ENCODE results near the gene CTNNA3.

CTNNA3 gene

GRCh38 chr10:66964946-66965345 lies 731.0 kb downstream of the CTNNA3 start:
- Histone ChIP-seq H3K4me1 (ENCODE audit: control insufficient read depth, insufficient read depth, low read length) (no peaks in the 10 kb centered on the region), H3K27me3 (replicated peaks; ENCODE audit: control insufficient read depth, insufficient read depth, low read length) (no peaks in the 10 kb centered on the region), H3K9ac (ENCODE audit: low read length) (no peak overlapping the region), H3K36me3 (ENCODE audit: control insufficient read depth, insufficient read depth, low read length, severe bottlenecking) (no peaks in the 10 kb centered on the region), H3K4me3 (ENCODE audit: low read length) (no peak overlapping the region), H3K9me3 (ENCODE audit: control insufficient read depth, low read length) (no peaks in the 10 kb centered on the region)
- no peak for DNase-seq (ENCODE audit: low read depth)

GRCh38 chr10:66958466-66958865 lies 737.5 kb downstream of the CTNNA3 start:
- Histone ChIP-seq H3K9ac (ENCODE audit: low read length) (no peak overlapping the region), H3K27me3 (replicated peaks; ENCODE audit: control insufficient read depth, insufficient read depth, low read length) (no peaks in the 10 kb centered on the region), H3K36me3 (ENCODE audit: control insufficient read depth, insufficient read depth, low read length, severe bottlenecking) (no peaks in the 10 kb centered on the region), H3K9me3 (ENCODE audit: control insufficient read depth, low read length) (no peaks in the 10 kb centered on the region), H3K4me1 (ENCODE audit: control insufficient read depth, insufficient read depth, low read length) (no peaks in the 10 kb centered on the region), H3K4me3 (ENCODE audit: low read length) (no peak overlapping the region)
- DNase-seq (ENCODE audit: low read depth) = peak; percentile 10

GRCh38 chr10:66951896-66952295 lies 744.1 kb downstream of the CTNNA3 start:
- Histone ChIP-seq H3K27me3 (replicated peaks; ENCODE audit: control insufficient read depth, insufficient read depth, low read length) (no peaks in the 10 kb centered on the region), H3K9me3 (ENCODE audit: control insufficient read depth, low read length) (no peaks in the 10 kb centered on the region), H3K36me3 (ENCODE audit: control insufficient read depth, insufficient read depth, low read length, severe bottlenecking) (no peaks in the 10 kb centered on the region), H3K4me3 (ENCODE audit: low read length) (no peak overlapping the region), H3K9ac (ENCODE audit: low read length) (no peak overlapping the region), H3K4me1 (ENCODE audit: control insufficient read depth, insufficient read depth, low read length) (no peaks in the 10 kb centered on the region)
- DNase-seq (ENCODE audit: low read depth) = no peak

GRCh38 chr10:66943590-66943989 lies 752.4 kb downstream of the CTNNA3 start:
- Histone ChIP-seq H3K9me3 (ENCODE audit: control insufficient read depth, low read length) (no peaks in the 10 kb centered on the region), H3K27me3 (replicated peaks; ENCODE audit: control insufficient read depth, insufficient read depth, low read length) (peaks cover 11% of the 10 kb centered on the region), H3K4me1 (ENCODE audit: control insufficient read depth, insufficient read depth, low read length) (no peaks in the 10 kb centered on the region), H3K9ac (ENCODE audit: low read length) (no peak overlapping the region), H3K36me3 (ENCODE audit: control insufficient read depth, insufficient read depth, low read length, severe bottlenecking) (no peaks in the 10 kb centered on the region), H3K4me3 (ENCODE audit: low read length) (no peak overlapping the region)
- no peak for DNase-seq (ENCODE audit: low read depth)

- Histone ChIP-seq H3K9me3 (ENCODE audit: control insufficient read depth, low read length) (no peaks in the 10 kb centered on the region), H3K4me1 (ENCODE audit: control insufficient read depth, insufficient read depth, low read length) (no peaks in the 10 kb centered on the region), H3K27me3 (replicated peaks; ENCODE audit: control insufficient read depth, insufficient read depth, low read length) (peaks cover 11% of the 10 kb centered on the region), H3K4me3 (ENCODE audit: low read length) (no peak overlapping the region), H3K9ac (ENCODE audit: low read length) (no peak overlapping the region), H3K36me3 (ENCODE audit: control insufficient read depth, insufficient read depth, low read length, severe bottlenecking) (no peaks in the 10 kb centered on the region)
- DNase-seq (ENCODE audit: low read depth) = no peak
These were observed 753.6 kb downstream of the CTNNA3 start for GRCh38 chr10:66942407-66942806.

- Histone ChIP-seq H3K36me3 (ENCODE audit: control insufficient read depth, insufficient read depth, low read length, severe bottlenecking) (no peaks in the 10 kb centered on the region), H3K4me3 (ENCODE audit: low read length) (no peak overlapping the region), H3K9me3 (ENCODE audit: control insufficient read depth, low read length) (no peaks in the 10 kb centered on the region), H3K9ac (ENCODE audit: low read length) (no peak overlapping the region), H3K27me3 (replicated peaks; ENCODE audit: control insufficient read depth, insufficient read depth, low read length) (peaks cover 11% of the 10 kb centered on the region), H3K4me1 (ENCODE audit: control insufficient read depth, insufficient read depth, low read length) (no peaks in the 10 kb centered on the region)
- DNase-seq (ENCODE audit: low read depth) = no peak
These were observed 754.5 kb downstream of the CTNNA3 start for GRCh38 chr10:66941491-66941890.

GRCh38 chr10:66940965-66941364 lies 755.0 kb downstream of the CTNNA3 start:
- DNase-seq (ENCODE audit: low read depth) = peak; percentile 21
- H3K4me3 ChIP-seq (ENCODE audit: low read length) = no peak overlapping the region
- H3K36me3 ChIP-seq (ENCODE audit: control insufficient read depth, insufficient read depth, low read length, severe bottlenecking) = no peaks in the 10 kb centered on the region
- H3K9ac ChIP-seq (ENCODE audit: low read length) = no peak overlapping the region
- H3K27me3 ChIP-seq (replicated peaks; ENCODE audit: control insufficient read depth, insufficient read depth, low read length) = peaks cover 11% of the 10 kb centered on the region
- no peaks in the 10 kb centered on the region for H3K9me3 ChIP-seq (ENCODE audit: control insufficient read depth, low read length)
- H3K4me1 ChIP-seq (ENCODE audit: control insufficient read depth, insufficient read depth, low read length) = no peaks in the 10 kb centered on the region

- Histone ChIP-seq H3K9me3 (ENCODE audit: control insufficient read depth, low read length) (no peaks in the 10 kb centered on the region), H3K4me1 (ENCODE audit: control insufficient read depth, insufficient read depth, low read length) (no peaks in the 10 kb centered on the region), H3K27me3 (replicated peaks; ENCODE audit: control insufficient read depth, insufficient read depth, low read length) (peaks cover 7% of the 10 kb centered on the region), H3K36me3 (ENCODE audit: control insufficient read depth, insufficient read depth, low read length, severe bottlenecking) (no peaks in the 10 kb centered on the region), H3K4me3 (ENCODE audit: low read length) (no peak overlapping the region), H3K9ac (ENCODE audit: low read length) (no peak overlapping the region)
- no peak for DNase-seq (ENCODE audit: low read depth)
These were observed 761.3 kb downstream of the CTNNA3 start for GRCh38 chr10:66934711-66935110.

GRCh38 chr10:66931949-66932343 lies 764.0 kb downstream of the CTNNA3 start:
- H3K4me1 ChIP-seq (ENCODE audit: control insufficient read depth, insufficient read depth, low read length) = no peaks in the 10 kb centered on the region
- H3K27me3 ChIP-seq (replicated peaks; ENCODE audit: control insufficient read depth, insufficient read depth, low read length) = peaks cover 35% of the 10 kb centered on the region
- no peak overlapping the region for H3K4me3 ChIP-seq (ENCODE audit: low read length)
- no peaks in the 10 kb centered on the region for H3K36me3 ChIP-seq (ENCODE audit: control insufficient read depth, insufficient read depth, low read length, severe bottlenecking)
- no peak for DNase-seq (ENCODE audit: low read depth)
- no peak overlapping the region for H3K9ac ChIP-seq (ENCODE audit: low read length)
- H3K9me3 ChIP-seq (ENCODE audit: control insufficient read depth, low read length) = no peaks in the 10 kb centered on the region

GRCh38 chr10:66931340-66931948 lies 764.6 kb downstream of the CTNNA3 start:
- Histone ChIP-seq H3K4me3 (ENCODE audit: low read length) (no peak overlapping the region), H3K27me3 (replicated peaks; ENCODE audit: control insufficient read depth, insufficient read depth, low read length) (peaks cover 40% of the 10 kb centered on the region), H3K9me3 (ENCODE audit: control insufficient read depth, low read length) (no peaks in the 10 kb centered on the region), H3K9ac (ENCODE audit: low read length) (no peak overlapping the region), H3K36me3 (ENCODE audit: control insufficient read depth, insufficient read depth, low read length, severe bottlenecking) (no peaks in the 10 kb centered on the region), H3K4me1 (ENCODE audit: control insufficient read depth, insufficient read depth, low read length) (no peaks in the 10 kb centered on the region)
- peak; percentile 86 for DNase-seq (ENCODE audit: low read depth)

GRCh38 chr10:66929375-66929774 lies 766.6 kb downstream of the CTNNA3 start:
- no peaks in the 10 kb centered on the region for H3K36me3 ChIP-seq (ENCODE audit: control insufficient read depth, insufficient read depth, low read length, severe bottlenecking)
- DNase-seq (ENCODE audit: low read depth) = no peak
- peaks cover 43% of the 10 kb centered on the region for H3K27me3 ChIP-seq (replicated peaks; ENCODE audit: control insufficient read depth, insufficient read depth, low read length)
- H3K4me3 ChIP-seq (ENCODE audit: low read length) = no peak overlapping the region
- H3K4me1 ChIP-seq (ENCODE audit: control insufficient read depth, insufficient read depth, low read length) = peaks cover 5% of the 10 kb centered on the region
- H3K9me3 ChIP-seq (ENCODE audit: control insufficient read depth, low read length) = no peaks in the 10 kb centered on the region
- no peak overlapping the region for H3K9ac ChIP-seq (ENCODE audit: low read length)

- Histone ChIP-seq H3K27me3 (replicated peaks; ENCODE audit: control insufficient read depth, insufficient read depth, low read length) (peaks cover 47% of the 10 kb centered on the region), H3K4me1 (ENCODE audit: control insufficient read depth, insufficient read depth, low read length) (peaks cover 5% of the 10 kb centered on the region), H3K4me3 (ENCODE audit: low read length) (no peak overlapping the region), H3K9ac (ENCODE audit: low read length) (no peak overlapping the region), H3K36me3 (ENCODE audit: control insufficient read depth, insufficient read depth, low read length, severe bottlenecking) (no peaks in the 10 kb centered on the region), H3K9me3 (ENCODE audit: control insufficient read depth, low read length) (no peaks in the 10 kb centered on the region)
- DNase-seq (ENCODE audit: low read depth) = peak; percentile 11
These were observed 767.2 kb downstream of the CTNNA3 start for GRCh38 chr10:66928776-66929175.
